MCF 10A (cell line): Measurements from ENCODE around the gene ABCC1. TPM values are rescaled to one million over a fixed set of nuclear protein-coding genes. Genes with fewer than 3 reads are reported as not detected.
"Not testable (repeated sequence)": the region's sequence is repeated elsewhere in the genome, so short reads cannot be mapped to it uniquely, and the experiment has no call there.

Experiments used
- BruUV-seq: library from RNA; stranded (reverse); fragments of 400-500 nt; replicated peaks from 2 replicates; lab custom pipeline; 2021; lab: Mats Ljungman, UMichigan
- CTCF ChIA-PET: fragments of 300-600 bp; sonication (Branson Sonifier 250); formaldehyde crosslinking; extraction: SDS; loops from one replicate; lab custom pipeline; 2021; ENCODE audit warnings: antibody characterized with exemption, inconsistent platforms; lab: Yijun Ruan, JAX
- POLR2A ChIA-PET: fragments of 300-600, 350-650 bp; sonication (Branson Sonifier 250); formaldehyde crosslinking; extraction: SDS; loops from one replicate; lab custom pipeline; 2020; ENCODE audit warnings: antibody characterized with exemption, inconsistent platforms; lab: Yijun Ruan, JAX
- DNase-seq: peaks from one replicate; pipeline ENCODE4 v3.0.0-alpha.2; 2018; ENCODE audit not compliant: unreplicated experiment
- H3K27ac Mint-ChIP-seq: one replicate; pipeline ENCODE4 v1.8.0; 2022; ENCODE audit warnings: mild to moderate bottlenecking, low read depth, mixed read lengths; ENCODE audit not compliant: unreplicated experiment
- H3K27me3 Mint-ChIP-seq: one replicate; pipeline ENCODE4 v1.8.0; 2022; ENCODE audit warnings: mixed read lengths; ENCODE audit not compliant: insufficient read depth, unreplicated experiment
- H3K36me3 Mint-ChIP-seq: one replicate; pipeline ENCODE4 v1.8.0; 2022; ENCODE audit warnings: mild to moderate bottlenecking, moderate library complexity, mixed read lengths; ENCODE audit not compliant: insufficient read depth, unreplicated experiment
- H3K4me1 Mint-ChIP-seq: one replicate; pipeline ENCODE4 v1.8.0; 2022; ENCODE audit warnings: mixed read lengths; ENCODE audit not compliant: insufficient read depth, unreplicated experiment
- H3K4me3 Mint-ChIP-seq: one replicate; pipeline ENCODE4 v1.8.0; 2022; ENCODE audit warnings: mild to moderate bottlenecking, moderate library complexity, mixed read lengths; ENCODE audit not compliant: unreplicated experiment
- H3K9me3 Mint-ChIP-seq: one replicate; pipeline ENCODE4 v1.8.0; 2022; ENCODE audit warnings: mixed read lengths; ENCODE audit not compliant: unreplicated experiment
- intact Hi-C: fragments of 100-400 bp; cut with micrococcal nuclease; formaldehyde crosslinking; loops from 2 replicates; pipeline ENCODE4 v1.14.1; 2022
- total RNA-seq: library from RNA; stranded (reverse); gene quantifications from 2 replicates; pipeline ENCODE4 v1.2.3, GENCODE V29; 2022
- TF ChIP-seq, protein P1 (sequence below): fragments of 200-600 bp; IDR thresholded peaks from one replicate; pipeline ENCODE4 v1.8.0; 2022; ENCODE audit warnings: antibody characterized with exemption, mild to moderate bottlenecking; ENCODE audit not compliant: unreplicated experiment

ABCC1 gene
- total RNA-seq, 1 experiment from 2014 or later = 72.5 TPM

DNA sequence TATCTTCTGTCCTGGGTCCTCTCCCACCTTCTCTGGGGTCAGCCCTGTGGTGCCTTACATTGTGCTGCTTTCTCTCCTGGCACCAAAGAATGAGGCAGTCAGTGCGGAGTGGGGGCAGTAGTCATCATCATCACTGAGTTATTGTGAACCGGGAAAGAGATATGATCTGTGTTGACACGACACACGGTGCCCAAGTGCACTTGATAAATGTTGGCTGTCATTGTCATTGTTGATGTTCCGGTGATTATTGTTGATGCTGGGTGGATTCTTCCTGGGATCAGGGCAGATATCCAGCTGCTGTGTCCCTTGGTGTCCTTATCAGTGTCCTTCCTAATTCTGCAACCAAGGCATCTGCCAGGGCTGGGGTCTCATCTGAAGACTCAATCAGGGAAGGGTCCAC, 152.2 kb downstream of the ABCC1 start:
- no peaks in the 10 kb centered on the region for H3K4me1 Mint-ChIP-seq
- H3K36me3 Mint-ChIP-seq = peaks cover 41% of the 10 kb centered on the region
- DNase-seq = no peak
- ChIA-PET POLR2A (no interaction called here), CTCF (interaction anchor here (0.6 to 1.1 kb wide), 3 partner anchors 11 to 1458 kb away, joined by 3 to 4 read pairs (median 3); no protein-coding TSS in a partner anchor)
- no peaks in the 10 kb centered on the region for H3K9me3 Mint-ChIP-seq
- intact Hi-C loops = no loop called here
- no peaks in the 10 kb centered on the region for H3K27me3 Mint-ChIP-seq
- TF ChIP-seq, protein P1, sequence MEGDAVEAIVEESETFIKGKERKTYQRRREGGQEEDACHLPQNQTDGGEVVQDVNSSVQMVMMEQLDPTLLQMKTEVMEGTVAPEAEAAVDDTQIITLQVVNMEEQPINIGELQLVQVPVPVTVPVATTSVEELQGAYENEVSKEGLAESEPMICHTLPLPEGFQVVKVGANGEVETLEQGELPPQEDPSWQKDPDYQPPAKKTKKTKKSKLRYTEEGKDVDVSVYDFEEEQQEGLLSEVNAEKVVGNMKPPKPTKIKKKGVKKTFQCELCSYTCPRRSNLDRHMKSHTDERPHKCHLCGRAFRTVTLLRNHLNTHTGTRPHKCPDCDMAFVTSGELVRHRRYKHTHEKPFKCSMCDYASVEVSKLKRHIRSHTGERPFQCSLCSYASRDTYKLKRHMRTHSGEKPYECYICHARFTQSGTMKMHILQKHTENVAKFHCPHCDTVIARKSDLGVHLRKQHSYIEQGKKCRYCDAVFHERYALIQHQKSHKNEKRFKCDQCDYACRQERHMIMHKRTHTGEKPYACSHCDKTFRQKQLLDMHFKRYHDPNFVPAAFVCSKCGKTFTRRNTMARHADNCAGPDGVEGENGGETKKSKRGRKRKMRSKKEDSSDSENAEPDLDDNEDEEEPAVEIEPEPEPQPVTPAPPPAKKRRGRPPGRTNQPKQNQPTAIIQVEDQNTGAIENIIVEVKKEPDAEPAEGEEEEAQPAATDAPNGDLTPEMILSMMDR = no peak
- no TSS peak for BruUV-seq
- H3K4me3 Mint-ChIP-seq = no peak overlapping the region
- no peak overlapping the region for H3K27ac Mint-ChIP-seq

DNA sequence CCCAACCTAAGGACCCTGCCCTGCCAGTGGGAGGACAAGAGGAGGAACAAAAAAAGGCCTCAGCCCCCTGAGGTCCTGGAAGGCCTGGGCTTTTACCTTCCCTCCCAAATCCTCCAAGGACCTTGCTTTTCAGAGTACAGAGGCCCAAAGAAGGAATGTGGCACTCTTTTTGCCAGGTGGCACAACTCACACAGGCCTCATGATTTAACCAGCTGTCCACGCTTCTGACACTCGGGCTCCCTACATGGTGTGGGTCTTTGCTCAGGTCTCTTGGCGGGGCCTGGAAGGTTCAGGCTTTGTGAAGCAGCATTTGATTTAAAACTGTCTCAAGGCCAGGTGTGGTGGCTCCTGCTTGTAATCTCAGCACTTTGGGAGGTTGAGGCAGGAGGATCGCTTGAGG, 153.3 kb downstream of the ABCC1 start:
- intact Hi-C loops = no loop called here
- no peak overlapping the region for H3K4me3 Mint-ChIP-seq
- ChIA-PET POLR2A (no interaction called here), CTCF (no interaction called here)
- no peak overlapping the region for H3K27ac Mint-ChIP-seq
- H3K4me1 Mint-ChIP-seq = no peaks in the 10 kb centered on the region
- no peaks in the 10 kb centered on the region for H3K9me3 Mint-ChIP-seq
- H3K27me3 Mint-ChIP-seq = no peaks in the 10 kb centered on the region
- H3K36me3 Mint-ChIP-seq = peaks cover 39% of the 10 kb centered on the region
- no peak for DNase-seq
- BruUV-seq = no TSS peak
- TF ChIP-seq, protein P1 = no peak

DNA sequence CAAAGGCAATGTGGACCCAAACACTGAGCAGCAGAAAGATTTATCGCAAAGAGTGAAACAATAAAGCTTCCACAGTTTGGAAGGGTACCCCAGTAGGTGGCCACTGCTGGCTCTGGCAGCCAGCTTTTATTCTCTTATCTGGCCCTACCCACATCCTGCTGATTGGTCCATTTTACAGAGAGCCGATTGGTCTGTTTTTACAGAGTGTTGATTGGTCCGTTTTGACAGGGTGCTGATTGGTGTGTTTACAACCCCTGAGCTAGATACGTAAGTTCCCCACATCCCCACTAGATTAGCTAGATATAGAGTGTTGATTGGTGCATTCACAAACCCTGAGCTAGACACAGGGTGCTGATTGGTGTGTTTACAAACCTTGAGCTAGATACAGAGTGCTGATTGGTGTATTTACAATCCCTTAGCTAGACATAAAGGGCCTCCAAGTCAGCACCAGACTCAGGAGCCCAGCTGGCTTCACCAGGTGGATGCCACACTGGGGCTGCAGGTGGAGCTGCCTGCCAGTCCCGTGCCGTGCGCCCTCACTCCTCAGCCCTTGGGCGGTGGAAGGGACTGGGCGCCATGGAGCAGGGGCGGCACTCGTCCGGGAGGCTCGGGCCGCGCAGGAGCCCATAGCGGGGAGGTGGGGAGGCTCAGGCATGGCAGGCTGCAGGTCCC, 154.9 kb downstream of the ABCC1 start:
- H3K27ac Mint-ChIP-seq, POLR2A ChIA-PET, H3K4me3 Mint-ChIP-seq, DNase-seq, H3K9me3 Mint-ChIP-seq, H3K27me3 Mint-ChIP-seq, BruUV-seq, H3K4me1 Mint-ChIP-seq, intact Hi-C loops: not testable (repeated sequence)
- H3K36me3 Mint-ChIP-seq = peaks cover 52% of the 10 kb centered on the region
- CTCF ChIA-PET = interaction anchor here (0.9 to 1.1 kb wide), 2 partner anchors 84 to 429 kb away, joined by 3 read pairs; no protein-coding TSS in a partner anchor

DNA sequence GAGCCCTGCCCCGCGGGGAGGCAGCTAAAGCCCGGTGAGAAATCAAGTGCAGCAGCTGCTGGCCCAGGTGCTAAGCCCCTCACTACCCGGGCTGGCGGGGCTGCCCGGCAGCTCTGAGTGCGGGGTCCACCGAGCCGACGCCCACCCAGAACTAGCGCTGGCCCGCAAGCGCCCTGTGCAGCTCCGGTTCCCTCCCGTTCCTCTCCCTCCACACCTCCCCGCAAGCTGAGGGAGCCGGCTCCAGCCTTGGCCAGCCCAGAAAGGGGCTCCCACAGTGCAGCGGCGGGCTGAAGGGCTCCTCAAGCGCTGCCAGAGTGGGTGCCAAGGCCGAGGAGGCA, 155.4 kb downstream of the ABCC1 start:
- H3K27me3 Mint-ChIP-seq, H3K4me1 Mint-ChIP-seq, DNase-seq, POLR2A ChIA-PET, BruUV-seq, H3K27ac Mint-ChIP-seq, intact Hi-C loops, H3K9me3 Mint-ChIP-seq, H3K4me3 Mint-ChIP-seq: not testable (repeated sequence)
- H3K36me3 Mint-ChIP-seq = peaks cover 57% of the 10 kb centered on the region
- CTCF ChIA-PET = interaction anchor here (0.9 kb wide), 1 partner anchor 230 kb away, joined by 3 read pairs; no protein-coding TSS in a partner anchor

DNA sequence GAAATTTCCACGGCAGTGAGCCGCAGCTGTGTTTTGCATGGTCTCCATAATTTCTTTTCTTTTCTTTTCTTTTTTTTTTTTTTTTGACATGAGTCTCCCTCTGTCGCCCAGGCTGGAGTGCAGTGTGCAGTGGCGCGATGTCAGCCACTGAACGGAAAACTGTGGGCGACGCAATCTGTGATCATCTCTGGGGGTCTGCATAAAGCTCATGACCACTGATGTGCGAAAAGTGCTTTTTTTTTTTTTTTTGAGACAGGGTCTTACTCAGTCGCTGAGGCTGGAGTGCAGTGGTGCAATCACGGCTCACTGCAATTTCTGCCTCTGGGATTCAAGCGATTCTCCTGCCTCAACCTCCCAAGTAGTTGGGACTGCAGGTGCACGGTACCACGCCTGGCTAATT, 156.2 kb downstream of the ABCC1 start:
- intact Hi-C loops = no loop called here
- no peaks in the 10 kb centered on the region for H3K27me3 Mint-ChIP-seq
- no peaks in the 10 kb centered on the region for H3K9me3 Mint-ChIP-seq
- no TSS peak for BruUV-seq
- CTCF ChIA-PET = interaction anchor here (0.9 to 1.2 kb wide), 2 partner anchors 9 to 231 kb away, joined by 3 read pairs; no protein-coding TSS in a partner anchor
- peaks cover 60% of the 10 kb centered on the region for H3K36me3 Mint-ChIP-seq
- POLR2A ChIA-PET = no interaction called here
- no peak overlapping the region for H3K27ac Mint-ChIP-seq
- no peak for DNase-seq
- TF ChIP-seq, protein P1 = no peak
- no peaks in the 10 kb centered on the region for H3K4me1 Mint-ChIP-seq
- H3K4me3 Mint-ChIP-seq = no peak overlapping the region
